IMR-90 (cell line): ENCODE results near the gene ELAVL1. TPM values are rescaled to one million over a fixed set of nuclear protein-coding genes. Genes with fewer than 3 reads are reported as not detected.

Experiments used
- ATAC-seq: fragments of 200-7000 bp; cut with Tn5 transposase; 2 replicates; pipeline ENCODE4 v1.9.1; 2020; ENCODE audit warnings: low read depth, mild to moderate bottlenecking, moderate library complexity
- BruUV-seq: library from RNA; stranded (reverse); fragments of 400-500 nt; replicated peaks from 2 replicates; lab custom pipeline; 2021; lab: Mats Ljungman, UMichigan
- CTCF ChIA-PET: fragments of 300-600 bp; formaldehyde crosslinking; extraction: SDS; loops from one replicate; lab custom pipeline; 2021; ENCODE audit warnings: antibody characterized with exemption; lab: Yijun Ruan, JAX
- POLR2A ChIA-PET: fragments of 300-600 bp; sonication (Branson Sonifier 250); formaldehyde crosslinking; loops from one replicate; lab custom pipeline; 2022; ENCODE audit warnings: antibody characterized with exemption; ENCODE audit not compliant: unreplicated experiment; lab: Charles Lee
- DNase-seq: peaks from one replicate; pipeline ENCODE4 v3.0.0; 2013
- H2AFZ ChIP-seq: replicated peaks from 2 replicates; pipeline ENCODE3; 2013; ENCODE audit warnings: low read length, mild to moderate bottlenecking; ENCODE audit not compliant: poor library complexity
- H2AK5ac ChIP-seq: 2 replicates; pipeline ENCODE4 v1.6.1; 2013; ENCODE audit warnings: low read depth, low read length, inconsistent platforms
- H2AK9ac ChIP-seq: replicated peaks from 2 replicates; pipeline ENCODE3; 2013; ENCODE audit warnings: mild to moderate bottlenecking, low read depth, low read length, moderate library complexity; ENCODE audit not compliant: poor library complexity
- H2BK120ac ChIP-seq: 2 replicates; pipeline ENCODE4 v1.6.1; 2013; ENCODE audit warnings: low read depth, low read length, inconsistent platforms
- H2BK15ac ChIP-seq: 3 replicates; pipeline ENCODE4 v1.6.1; 2013; ENCODE audit warnings: low read depth, low read length, inconsistent platforms
- H2BK20ac ChIP-seq: 2 replicates; pipeline ENCODE4 v1.6.1; 2013; ENCODE audit warnings: low read depth, mild to moderate bottlenecking, inconsistent platforms, low read length, moderate library complexity
- H2BK5ac ChIP-seq: 2 replicates; pipeline ENCODE4 v1.6.1; 2013; ENCODE audit warnings: mild to moderate bottlenecking, low read depth, low read length, inconsistent platforms; ENCODE audit not compliant: poor library complexity, severe bottlenecking
- H3K14ac ChIP-seq: replicated peaks from 2 replicates; pipeline ENCODE4 v1.6.1; 2013; ENCODE audit warnings: low read depth, low read length, inconsistent platforms
- H3K18ac ChIP-seq: 2 replicates; pipeline ENCODE4 v1.6.1; 2013; ENCODE audit warnings: low read depth, low read length, control low read depth
- H3K23ac ChIP-seq: 2 replicates; pipeline ENCODE4 v1.6.1; 2013; ENCODE audit warnings: low read depth, low read length, inconsistent platforms
- H3K27ac ChIP-seq: 2 replicates; pipeline ENCODE4 v1.5.1; 2013; ENCODE audit warnings: mild to moderate bottlenecking, control low read depth, low read length; ENCODE audit not compliant: insufficient read depth
- H3K27me3 ChIP-seq: 2 replicates; pipeline ENCODE4 v1.6.1; 2013; ENCODE audit warnings: low read length; ENCODE audit not compliant: control insufficient read depth, insufficient read depth
- H3K36me3 ChIP-seq: 2 replicates; pipeline ENCODE4 v1.6.1; 2013; ENCODE audit warnings: low read length, mixed read lengths; ENCODE audit not compliant: control insufficient read depth, insufficient read depth
- H3K4ac ChIP-seq: 2 replicates; pipeline ENCODE4 v1.6.1; 2013; ENCODE audit warnings: low read depth, low read length, inconsistent platforms
- H3K4me1 ChIP-seq: 2 replicates; pipeline ENCODE4 v1.6.1; 2013; ENCODE audit warnings: low read length, mixed read lengths; ENCODE audit not compliant: control insufficient read depth, insufficient read depth
- H3K4me2 ChIP-seq: 2 replicates; pipeline ENCODE4 v1.6.1; 2013; ENCODE audit warnings: low read depth, mild to moderate bottlenecking, control low read depth, low read length, moderate library complexity
- H3K4me3 ChIP-seq: 2 replicates; pipeline ENCODE4 v1.5.1; 2013; ENCODE audit warnings: low read depth, mild to moderate bottlenecking, control low read depth, low read length, moderate library complexity; ENCODE audit not compliant: insufficient read depth
- H3K56ac ChIP-seq: 2 replicates; pipeline ENCODE4 v1.6.1; 2013; ENCODE audit warnings: low read length, inconsistent platforms; ENCODE audit not compliant: insufficient read depth; ENCODE audit errors: extremely low read depth
- H3K79me1 ChIP-seq, 2 experiments: 2 replicates each; pipeline ENCODE4 v1.6.1; 2013; ENCODE audit warnings: low read length in 2 of 2, inconsistent platforms in 1 of 2, low read depth in 1 of 2
- H3K9ac ChIP-seq: 2 replicates; pipeline ENCODE4 v1.6.1; 2013; ENCODE audit warnings: low read depth, low read length, control low read depth
- H3K9me1 ChIP-seq: 2 replicates; pipeline ENCODE4 v1.6.1; 2013; ENCODE audit warnings: low read length, inconsistent platforms; ENCODE audit not compliant: insufficient read depth
- H3K9me3 ChIP-seq: 2 replicates; pipeline ENCODE4 v1.6.1; 2013; ENCODE audit warnings: low read length; ENCODE audit not compliant: control insufficient read depth, insufficient read depth
- H4K20me1 ChIP-seq: 2 replicates; pipeline ENCODE4 v1.6.1; 2013; ENCODE audit warnings: low read length, inconsistent platforms; ENCODE audit not compliant: insufficient read depth
- H4K5ac ChIP-seq: 2 replicates; pipeline ENCODE4 v1.6.1; 2013; ENCODE audit warnings: mild to moderate bottlenecking, low read depth, low read length, control low read depth
- H4K8ac ChIP-seq, 2 experiments: 2 replicates each; pipeline ENCODE4 v1.6.1; 2013; ENCODE audit warnings: low read depth in 2 of 2, low read length in 2 of 2, control low read depth in 1 of 2, inconsistent platforms in 1 of 2
- H4K91ac ChIP-seq: 2 replicates; pipeline ENCODE4 v1.6.1; 2013; ENCODE audit warnings: low read depth, low read length, inconsistent platforms; ENCODE audit not compliant: insufficient read depth
- BHLHE40 ChIP-seq: fragments of 150-350 bp; IDR thresholded peaks from 2 replicates; pipeline ENCODE4 v1.6.1; 2016; ENCODE audit warnings: mild to moderate bottlenecking, low read depth, low read length
- FOS ChIP-seq: fragments of 150-350 bp; IDR thresholded peaks from 2 replicates; pipeline ENCODE4 v1.6.1; 2016; ENCODE audit warnings: low read depth, low read length
- MAFK ChIP-seq: IDR thresholded peaks from 2 replicates; pipeline ENCODE4 v1.6.1; 2012; ENCODE audit warnings: low read depth, low read length, improper control_type of control experiment
- MAZ ChIP-seq: IDR thresholded peaks from 2 replicates; pipeline ENCODE4 v1.6.1; 2012; ENCODE audit warnings: low read depth, mild to moderate bottlenecking, low read length, improper control_type of control experiment, moderate library complexity, borderline replicate concordance
- NFE2L2 ChIP-seq: fragments of 150-350 bp; IDR thresholded peaks from 2 replicates; pipeline ENCODE4 v1.6.1; 2016; ENCODE audit warnings: low read depth, mild to moderate bottlenecking, low read length
- RAD21 ChIP-seq: IDR thresholded peaks from 2 replicates; pipeline ENCODE4 v1.6.1; 2012; ENCODE audit warnings: low read length, improper control_type of control experiment
- WGBS, 2 experiments: methylation state at CpG; one replicate each; pipeline versions ENCODE4 v1.1.5 to v1.1.7; 2013; ENCODE audit warnings: missing lambda C conversion rate in 2 of 2; ENCODE audit not compliant: insufficient read length in 1 of 2; ENCODE audit errors: extremely low coverage in 2 of 2; 5-methylcytosine and 5-hydroxymethylcytosine counted together
- dilution Hi-C: fragments of 300-500 bp; cut with HindIII; formaldehyde crosslinking; loops from one replicate; pipeline ENCODE4 v1.14.3; 2018; ENCODE audit warnings: low sequenced_read_pairs; ENCODE audit not compliant: unreplicated experiment
- in situ Hi-C: fragments of 300-500 bp; cut with MboI; formaldehyde crosslinking; loops from 3 replicates; pipeline ENCODE4 v1.14.3; 2019; ENCODE audit warnings: low sequenced_read_pairs, inconsistent platforms, mixed read lengths
- intact Hi-C: fragments of 100-400 bp; cut with micrococcal nuclease; formaldehyde crosslinking; loops from 2 replicates; pipeline ENCODE4 v1.10.0; 2022
- polyA plus RNA-seq, 3 experiments: library from polyadenylated mRNA; depleted of rRNA; stranded (reverse); fragments of >200 nt; gene quantifications; 2 replicates each; pipeline ENCODE4 v1.2.3, GENCODE V29; 2012; ENCODE audit warnings: low replicate concordance in 1 of 3
- total RNA-seq: library from RNA; depleted of rRNA; stranded (reverse); fragments of >200 nt; gene quantifications from 2 replicates; pipeline ENCODE4 v1.2.3, GENCODE V29; 2012

The ELAVL1 gene
- total and polyA plus RNA-seq, 2 of the 4 experiments (the other 2 are of a cell fraction), result 55.6 to 59.0 TPM

- POLR2A ChIA-PET, result no interaction called here
These were observed 92.5 kb downstream of the ELAVL1 start for GRCh38 chr19:7912697-7913564.

More at GRCh38 chr19:7912697-7913564, 92.5 kb downstream of the ELAVL1 start:
- no peak overlapping the region for H4K5ac ChIP-seq
- H3K4me1 ChIP-seq, result peaks cover 10% of the 10 kb centered on the region; the same call in 1 of the 2 replicates
- H3K27me3 ChIP-seq, result peaks cover 11% of the 10 kb centered on the region
- 97% methylated on average over 17 of the region's 39 CpGs; no CpG with 5 or more reads in 1 of the 2 experiments for WGBS, 2 experiments
- no peak overlapping the region for H3K4ac ChIP-seq
- CTCF ChIA-PET, result no interaction called here
- H3K14ac ChIP-seq, result no peak overlapping the region
- peaks cover 16% of the 10 kb centered on the region for H4K20me1 ChIP-seq
- no peak overlapping the region for H2AK9ac ChIP-seq
- H2AK5ac ChIP-seq, result no peak overlapping the region
- TF ChIP-seq FOS (no peak), MAZ (no peak), NFE2L2 (no peak), BHLHE40 (no peak), RAD21 (no peak), MAFK (no peak)
- H3K23ac ChIP-seq, result no peak overlapping the region
- no peak overlapping the region for H4K91ac ChIP-seq
- H3K9me3 ChIP-seq, result no peaks in the 10 kb centered on the region
- no peak overlapping the region for H2BK120ac ChIP-seq
- H3K79me1 ChIP-seq, result peaks cover 0 to 11% of the 10 kb centered on the region in 2 experiments; a peak in 2 of 4 replicates
- no TSS peak for BruUV-seq
- ATAC-seq (no peak), DNase-seq (no peak)
- peaks cover 28% of the 10 kb centered on the region for H3K36me3 ChIP-seq
- H3K9me1 ChIP-seq, result no peaks in the 10 kb centered on the region
- no peak overlapping the region for H3K18ac ChIP-seq
- H3K4me2 ChIP-seq, result no peak overlapping the region
- H2BK20ac ChIP-seq, result no peak overlapping the region
- dilution Hi-C loops (no loop called here), in situ Hi-C loops (no loop called here), intact Hi-C loops (no loop called here)
- H2BK5ac ChIP-seq, result no peak overlapping the region
- no peak overlapping the region for H2BK15ac ChIP-seq
- no peak overlapping the region for H3K56ac ChIP-seq
- H3K9ac ChIP-seq, result no peak overlapping the region
- H3K27ac ChIP-seq, result no peak overlapping the region
- H4K8ac ChIP-seq, result no peak overlapping the region
- no peak overlapping the region for H2AFZ ChIP-seq
- H3K4me3 ChIP-seq, result no peak overlapping the region
